ENCODE data around the gene PTGES3. TPM values are rescaled to one million over a fixed set of nuclear protein-coding genes. Genes with fewer than 3 reads are reported as not detected.

Gene PTGES3
- total RNA-seq, 1 experiment from 2014 or later = 394 TPM

DNA sequence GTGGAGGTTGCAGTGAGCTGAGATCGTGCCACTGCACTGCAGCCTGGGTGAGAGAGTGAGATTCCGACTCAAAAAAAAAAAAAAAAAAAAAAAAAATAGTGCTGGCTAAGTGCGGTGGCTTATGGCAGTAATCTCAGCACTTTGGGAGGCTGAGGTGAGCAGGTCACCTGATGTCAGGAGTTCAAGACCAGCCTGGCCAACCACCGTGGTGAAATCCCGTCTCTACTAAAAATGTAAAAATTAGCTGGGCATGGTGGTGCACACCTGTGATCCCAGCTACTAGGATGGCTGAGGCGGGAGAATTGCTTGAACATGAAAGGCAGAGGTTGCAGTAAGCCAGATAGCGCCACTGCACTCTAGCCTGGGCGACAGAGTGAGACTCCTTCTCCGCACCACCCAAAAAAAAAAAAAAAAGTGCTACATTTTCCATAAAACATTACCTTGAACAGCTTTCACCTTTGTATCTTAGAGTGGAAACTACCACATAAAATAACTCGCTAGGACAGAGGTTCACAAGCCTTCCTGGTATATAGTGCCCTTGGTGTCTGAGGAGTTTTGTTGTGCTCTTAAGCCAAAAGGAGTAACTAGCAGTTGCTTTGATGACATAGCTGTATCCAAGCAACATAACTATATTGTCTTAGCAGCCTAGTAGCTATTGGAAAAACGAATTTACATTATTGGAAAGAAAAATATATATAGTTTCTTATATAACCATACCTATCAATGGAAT is 11.1 kb downstream of the PTGES3 start:
- H3K27ac Mint-ChIP-seq = no peak overlapping the region
- ChIA-PET CTCF (interaction anchor here (1.8 kb wide), 1 partner anchor 40 kb away, joined by 12 read pairs; no protein-coding TSS in a partner anchor), POLR2A (interaction anchor here (0.6 to 1.2 kb wide), 4 partner anchors 40 to 430 kb away, joined by 3 to 5 read pairs (median 3); partner anchors contain the start of gene NACA)
- H3K4me3 Mint-ChIP-seq = no peak overlapping the region
- H3K27me3 Mint-ChIP-seq (ENCODE audit: low read depth) = no peaks in the 10 kb centered on the region
- TF ChIP-seq ZNF121 (CRISPR knock-in tag; IDR thresholded peaks at IDR 0.05) (0 out of 2 replicates have a peak, but pooled peaks have one; percentile 4), NR3C1 (CRISPR knock-in tag; conservative IDR thresholded peaks at IDR 0.05; ENCODE audit: low read depth) (no peak)
- DNase-seq (ENCODE audit: low spot score) = no peak
- H3K9me3 Mint-ChIP-seq = no peaks in the 10 kb centered on the region
- peaks cover 35% of the 10 kb centered on the region for H3K36me3 Mint-ChIP-seq
- ATAC-seq = no peak
- H3K4me1 Mint-ChIP-seq = peaks cover 27% of the 10 kb centered on the region

DNA sequence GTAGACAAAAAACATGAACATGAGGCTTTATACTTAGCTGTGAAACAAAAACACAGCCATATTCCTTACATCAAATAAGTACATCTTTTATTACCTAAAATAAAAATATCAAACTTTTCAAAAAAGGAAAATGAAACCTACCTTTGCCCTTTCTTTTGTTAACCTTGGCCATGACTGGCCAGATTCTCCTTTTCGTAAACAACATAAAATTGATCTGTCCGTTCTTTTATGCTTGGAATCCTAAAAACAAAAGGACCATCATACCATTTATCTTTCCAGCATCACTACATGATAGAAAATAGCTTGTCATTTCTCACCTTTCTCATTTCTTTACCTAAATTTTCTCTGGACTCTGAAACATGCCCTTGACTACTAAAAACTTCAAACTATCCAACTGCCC is 16.5 kb downstream of the PTGES3 start:
- H3K27me3 Mint-ChIP-seq (ENCODE audit: low read depth) = no peaks in the 10 kb centered on the region
- TF ChIP-seq, protein P1, sequence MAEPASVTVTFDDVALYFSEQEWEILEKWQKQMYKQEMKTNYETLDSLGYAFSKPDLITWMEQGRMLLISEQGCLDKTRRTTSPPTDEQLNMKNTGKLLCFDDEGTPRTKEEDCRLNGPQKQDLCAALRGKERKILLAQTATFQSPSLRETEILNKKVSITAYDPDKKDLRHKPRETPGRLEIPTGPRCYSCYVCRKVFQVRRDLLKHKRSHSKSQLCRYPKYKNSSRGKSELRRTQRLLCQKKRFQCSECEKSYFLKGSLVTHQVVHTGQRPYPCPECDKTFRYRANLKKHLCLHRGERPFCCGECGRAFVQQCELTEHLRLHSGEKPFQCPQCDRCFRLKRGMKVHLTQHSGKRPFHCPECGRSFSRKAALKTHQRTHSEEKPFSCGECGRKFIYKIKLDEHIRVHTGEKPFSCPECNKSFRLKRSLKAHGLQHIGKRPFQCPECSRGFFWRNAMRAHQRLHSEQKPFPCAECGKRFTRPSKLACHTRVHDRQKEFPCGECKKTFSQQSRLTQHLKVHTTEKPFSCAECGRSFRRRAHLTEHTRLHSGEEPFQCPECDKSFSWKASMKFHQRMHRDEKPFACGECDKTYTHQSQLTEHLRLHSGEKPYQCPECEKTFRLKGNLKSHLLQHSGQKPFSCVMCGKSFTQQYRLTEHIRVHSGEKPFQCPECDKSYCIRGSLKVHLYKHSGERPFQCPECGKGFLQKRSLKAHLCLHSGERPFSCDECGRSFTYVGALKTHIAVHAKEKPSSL (CRISPR knock-in tag; conservative IDR thresholded peaks at IDR 0.05) = no peak
- TF ChIP-seq, protein P2, sequence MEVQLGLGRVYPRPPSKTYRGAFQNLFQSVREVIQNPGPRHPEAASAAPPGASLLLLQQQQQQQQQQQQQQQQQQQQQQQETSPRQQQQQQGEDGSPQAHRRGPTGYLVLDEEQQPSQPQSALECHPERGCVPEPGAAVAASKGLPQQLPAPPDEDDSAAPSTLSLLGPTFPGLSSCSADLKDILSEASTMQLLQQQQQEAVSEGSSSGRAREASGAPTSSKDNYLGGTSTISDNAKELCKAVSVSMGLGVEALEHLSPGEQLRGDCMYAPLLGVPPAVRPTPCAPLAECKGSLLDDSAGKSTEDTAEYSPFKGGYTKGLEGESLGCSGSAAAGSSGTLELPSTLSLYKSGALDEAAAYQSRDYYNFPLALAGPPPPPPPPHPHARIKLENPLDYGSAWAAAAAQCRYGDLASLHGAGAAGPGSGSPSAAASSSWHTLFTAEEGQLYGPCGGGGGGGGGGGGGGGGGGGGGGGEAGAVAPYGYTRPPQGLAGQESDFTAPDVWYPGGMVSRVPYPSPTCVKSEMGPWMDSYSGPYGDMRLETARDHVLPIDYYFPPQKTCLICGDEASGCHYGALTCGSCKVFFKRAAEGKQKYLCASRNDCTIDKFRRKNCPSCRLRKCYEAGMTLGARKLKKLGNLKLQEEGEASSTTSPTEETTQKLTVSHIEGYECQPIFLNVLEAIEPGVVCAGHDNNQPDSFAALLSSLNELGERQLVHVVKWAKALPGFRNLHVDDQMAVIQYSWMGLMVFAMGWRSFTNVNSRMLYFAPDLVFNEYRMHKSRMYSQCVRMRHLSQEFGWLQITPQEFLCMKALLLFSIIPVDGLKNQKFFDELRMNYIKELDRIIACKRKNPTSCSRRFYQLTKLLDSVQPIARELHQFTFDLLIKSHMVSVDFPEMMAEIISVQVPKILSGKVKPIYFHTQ (CRISPR knock-in tag; IDR thresholded peaks at IDR 0.05) = no peak
- TF ChIP-seq, protein P3, sequence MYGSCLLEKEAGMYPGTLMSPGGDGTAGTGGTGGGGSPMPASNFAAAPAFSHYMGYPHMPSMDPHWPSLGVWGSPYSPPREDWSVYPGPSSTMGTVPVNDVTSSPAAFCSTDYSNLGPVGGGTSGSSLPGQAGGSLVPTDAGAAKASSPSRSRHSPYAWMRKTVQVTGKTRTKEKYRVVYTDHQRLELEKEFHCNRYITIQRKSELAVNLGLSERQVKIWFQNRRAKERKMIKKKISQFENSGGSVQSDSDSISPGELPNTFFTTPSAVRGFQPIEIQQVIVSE (CRISPR knock-in tag; IDR thresholded peaks at IDR 0.05; ENCODE audit: borderline replicate concordance) = no peak
- H3K9me3 Mint-ChIP-seq = no peaks in the 10 kb centered on the region
- peaks cover 59% of the 10 kb centered on the region for H3K36me3 Mint-ChIP-seq
- ATAC-seq = no peak
- H3K4me1 Mint-ChIP-seq = peaks cover 5% of the 10 kb centered on the region; the same call in 1 of the 2 replicates
- CTCF ChIA-PET = interaction anchor here (0.6 kb wide), 1 partner anchor 86 kb away, joined by 4 read pairs; no protein-coding TSS in a partner anchor
- H3K27ac Mint-ChIP-seq = peak overlapping the region; percentile 60; the same call in 1 of the 2 replicates
- POLR2A ChIA-PET = no interaction called here
- DNase-seq (ENCODE audit: low spot score) = no peak
- no peak overlapping the region for H3K4me3 Mint-ChIP-seq

DNA sequence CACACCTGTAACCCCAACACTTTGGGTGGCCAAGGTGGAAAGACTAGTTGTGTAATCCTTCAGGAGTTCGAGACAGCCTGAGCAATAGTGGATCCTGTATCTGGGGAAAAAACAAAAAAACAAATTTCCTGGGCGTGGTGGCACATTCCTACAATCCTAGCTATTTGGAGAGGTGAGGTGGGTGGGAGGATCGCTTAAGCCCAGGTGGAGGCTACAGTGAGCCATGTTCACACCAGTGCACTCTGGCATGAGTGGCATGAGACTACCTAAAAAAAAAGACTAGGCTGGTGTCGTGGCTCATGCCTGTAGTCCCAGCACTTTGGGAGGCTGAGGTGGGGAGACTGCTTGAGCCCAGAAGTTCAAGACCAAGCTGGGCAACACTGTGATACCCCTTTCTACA is 17.2 kb downstream of the PTGES3 start:
- H3K27ac Mint-ChIP-seq = 0 out of 2 replicates have a peak overlapping the region, but pooled peaks have one; percentile 53
- DNase-seq (ENCODE audit: low spot score) (no peak), ATAC-seq (no peak)
- TF ChIP-seq ELF4 (CRISPR knock-in tag; IDR thresholded peaks at IDR 0.05; ENCODE audit: low read depth) = no peak
- no peak for TF ChIP-seq OVOL2 (CRISPR knock-in tag; IDR thresholded peaks at IDR 0.05; ENCODE audit: borderline replicate concordance)
- TF ChIP-seq, protein P4, sequence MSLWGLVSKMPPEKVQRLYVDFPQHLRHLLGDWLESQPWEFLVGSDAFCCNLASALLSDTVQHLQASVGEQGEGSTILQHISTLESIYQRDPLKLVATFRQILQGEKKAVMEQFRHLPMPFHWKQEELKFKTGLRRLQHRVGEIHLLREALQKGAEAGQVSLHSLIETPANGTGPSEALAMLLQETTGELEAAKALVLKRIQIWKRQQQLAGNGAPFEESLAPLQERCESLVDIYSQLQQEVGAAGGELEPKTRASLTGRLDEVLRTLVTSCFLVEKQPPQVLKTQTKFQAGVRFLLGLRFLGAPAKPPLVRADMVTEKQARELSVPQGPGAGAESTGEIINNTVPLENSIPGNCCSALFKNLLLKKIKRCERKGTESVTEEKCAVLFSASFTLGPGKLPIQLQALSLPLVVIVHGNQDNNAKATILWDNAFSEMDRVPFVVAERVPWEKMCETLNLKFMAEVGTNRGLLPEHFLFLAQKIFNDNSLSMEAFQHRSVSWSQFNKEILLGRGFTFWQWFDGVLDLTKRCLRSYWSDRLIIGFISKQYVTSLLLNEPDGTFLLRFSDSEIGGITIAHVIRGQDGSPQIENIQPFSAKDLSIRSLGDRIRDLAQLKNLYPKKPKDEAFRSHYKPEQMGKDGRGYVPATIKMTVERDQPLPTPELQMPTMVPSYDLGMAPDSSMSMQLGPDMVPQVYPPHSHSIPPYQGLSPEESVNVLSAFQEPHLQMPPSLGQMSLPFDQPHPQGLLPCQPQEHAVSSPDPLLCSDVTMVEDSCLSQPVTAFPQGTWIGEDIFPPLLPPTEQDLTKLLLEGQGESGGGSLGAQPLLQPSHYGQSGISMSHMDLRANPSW (CRISPR knock-in tag; conservative IDR thresholded peaks at IDR 0.05; ENCODE audit: low read depth) = no peak
- TF ChIP-seq NFE2L1 (CRISPR knock-in tag; IDR thresholded peaks at IDR 0.05) = no peak
- TF ChIP-seq, protein P5, sequence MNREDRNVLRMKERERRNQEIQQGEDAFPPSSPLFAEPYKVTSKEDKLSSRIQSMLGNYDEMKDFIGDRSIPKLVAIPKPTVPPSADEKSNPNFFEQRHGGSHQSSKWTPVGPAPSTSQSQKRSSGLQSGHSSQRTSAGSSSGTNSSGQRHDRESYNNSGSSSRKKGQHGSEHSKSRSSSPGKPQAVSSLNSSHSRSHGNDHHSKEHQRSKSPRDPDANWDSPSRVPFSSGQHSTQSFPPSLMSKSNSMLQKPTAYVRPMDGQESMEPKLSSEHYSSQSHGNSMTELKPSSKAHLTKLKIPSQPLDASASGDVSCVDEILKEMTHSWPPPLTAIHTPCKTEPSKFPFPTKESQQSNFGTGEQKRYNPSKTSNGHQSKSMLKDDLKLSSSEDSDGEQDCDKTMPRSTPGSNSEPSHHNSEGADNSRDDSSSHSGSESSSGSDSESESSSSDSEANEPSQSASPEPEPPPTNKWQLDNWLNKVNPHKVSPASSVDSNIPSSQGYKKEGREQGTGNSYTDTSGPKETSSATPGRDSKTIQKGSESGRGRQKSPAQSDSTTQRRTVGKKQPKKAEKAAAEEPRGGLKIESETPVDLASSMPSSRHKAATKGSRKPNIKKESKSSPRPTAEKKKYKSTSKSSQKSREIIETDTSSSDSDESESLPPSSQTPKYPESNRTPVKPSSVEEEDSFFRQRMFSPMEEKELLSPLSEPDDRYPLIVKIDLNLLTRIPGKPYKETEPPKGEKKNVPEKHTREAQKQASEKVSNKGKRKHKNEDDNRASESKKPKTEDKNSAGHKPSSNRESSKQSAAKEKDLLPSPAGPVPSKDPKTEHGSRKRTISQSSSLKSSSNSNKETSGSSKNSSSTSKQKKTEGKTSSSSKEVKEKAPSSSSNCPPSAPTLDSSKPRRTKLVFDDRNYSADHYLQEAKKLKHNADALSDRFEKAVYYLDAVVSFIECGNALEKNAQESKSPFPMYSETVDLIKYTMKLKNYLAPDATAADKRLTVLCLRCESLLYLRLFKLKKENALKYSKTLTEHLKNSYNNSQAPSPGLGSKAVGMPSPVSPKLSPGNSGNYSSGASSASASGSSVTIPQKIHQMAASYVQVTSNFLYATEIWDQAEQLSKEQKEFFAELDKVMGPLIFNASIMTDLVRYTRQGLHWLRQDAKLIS (CRISPR knock-in tag; IDR thresholded peaks at IDR 0.05; ENCODE audit: borderline replicate concordance) = no peak
- no peak for TF ChIP-seq ZNF121 (CRISPR knock-in tag; IDR thresholded peaks at IDR 0.05)
- H3K27me3 Mint-ChIP-seq (ENCODE audit: low read depth) = no peaks in the 10 kb centered on the region
- no peaks in the 10 kb centered on the region for H3K4me1 Mint-ChIP-seq
- peaks cover 67% of the 10 kb centered on the region for H3K36me3 Mint-ChIP-seq
- POLR2A ChIA-PET = no interaction called here
- CTCF ChIA-PET = interaction anchor here (0.6 to 1.2 kb wide), 3 partner anchors 8 to 457 kb away, joined by 3 to 8 read pairs (median 4); no protein-coding TSS in a partner anchor
- H3K4me3 Mint-ChIP-seq = no peak overlapping the region
- no peaks in the 10 kb centered on the region for H3K9me3 Mint-ChIP-seq
